HUDEP-2 (cell line): ENCODE data around the gene SIM2.

ENCODE experiments used
- DNase-seq, 76 experiments: peaks; one replicate each; lab custom pipeline; 2025; ENCODE audit not compliant: unreplicated experiment in 76 of 76; lab: John Stamatoyannopoulos, UW

The SIM2 gene

GRCh38 chr21:36684957-36685714 lies 13.8 kb upstream of the SIM2 start:
- no peak for DNase-seq

GRCh38 chr21:36686955-36687354 lies 12.0 kb upstream of the SIM2 start:
- DNase-seq, result no peak

GRCh38 chr21:36688324-36688723 lies 10.6 kb upstream of the SIM2 start:
- no peak for DNase-seq

GRCh38 chr21:36689324-36689723 lies 9.6 kb upstream of the SIM2 start:
- DNase-seq, result no peak

- no peak for DNase-seq
Measured at GRCh38 chr21:36690628-36691554, 8.0 kb upstream of the SIM2 start.

- no peak for DNase-seq
Measured at GRCh38 chr21:36691555-36692041, 7.3 kb upstream of the SIM2 start.

GRCh38 chr21:36692114-36692834 lies 6.6 kb upstream of the SIM2 start:
- DNase-seq, result no peak

GRCh38 chr21:36692835-36693488 lies 6.0 kb upstream of the SIM2 start:
- no peak for DNase-seq

GRCh38 chr21:36693489-36694030 lies 5.4 kb upstream of the SIM2 start:
- no peak for DNase-seq

- no peak for DNase-seq
Measured at GRCh38 chr21:36694031-36694515, 4.8 kb upstream of the SIM2 start.

GRCh38 chr21:36694593-36695282 lies 4.2 kb upstream of the SIM2 start:
- DNase-seq, result no peak

- no peak for DNase-seq
Measured at GRCh38 chr21:36695283-36695634, 3.7 kb upstream of the SIM2 start.

GRCh38 chr21:36695671-36696389 lies 3.1 kb upstream of the SIM2 start:
- no peak for DNase-seq

- DNase-seq, result no peak
Measured at GRCh38 chr21:36696390-36697059, 2.4 kb upstream of the SIM2 start.

- no peak for DNase-seq
Measured at GRCh38 chr21:36697060-36697850, 1.7 kb upstream of the SIM2 start.

GRCh38 chr21:36697851-36698384 lies 997 bp upstream of the SIM2 start:
- DNase-seq, result no peak

GRCh38 chr21:36698385-36698980 lies 432 bp upstream of the SIM2 start:
- no peak for DNase-seq
